HG03432 (cell line): ENCODE measurements around the gene QRSL1.
"Not testable (repeated sequence)": the region's sequence is repeated elsewhere in the genome, so short reads cannot be mapped to it uniquely, and the experiment has no call there.

ENCODE experiments used
- ATAC-seq: cut with Tn5 transposase; IDR thresholded peaks from one replicate; pipeline ENCODE4 v1.9.1; 2021; ENCODE audit warnings: mild to moderate bottlenecking, moderate library complexity; ENCODE audit not compliant: unreplicated experiment

Gene QRSL1

GRCh38 chr6:106620931-106621672 lies 8.3 kb upstream of the QRSL1 start:
- ATAC-seq = no peak

GRCh38 chr6:106622412-106622811 lies 7.0 kb upstream of the QRSL1 start:
- no peak for ATAC-seq

GRCh38 chr6:106623039-106623438 lies 6.3 kb upstream of the QRSL1 start:
- ATAC-seq = no peak

GRCh38 chr6:106626485-106626884 lies 2.9 kb upstream of the QRSL1 start:
- ATAC-seq = peak; percentile 28

GRCh38 chr6:106627760-106628159 lies 1.6 kb upstream of the QRSL1 start:
- not testable (repeated sequence) for ATAC-seq

GRCh38 chr6:106628658-106629102 lies 698 bp upstream of the QRSL1 start:
- ATAC-seq = peak; percentile 6

GRCh38 chr6:106629859-106630163 lies 433 bp downstream of the QRSL1 start:
- ATAC-seq = no peak

- ATAC-seq = no peak
Observed at GRCh38 chr6:106630366-106630765, 988 bp downstream of the QRSL1 start.

GRCh38 chr6:106631346-106631745 lies 2.0 kb downstream of the QRSL1 start:
- no peak for ATAC-seq

GRCh38 chr6:106634565-106634964 lies 5.2 kb downstream of the QRSL1 start:
- no peak for ATAC-seq

- peak; percentile 30 for ATAC-seq
Observed at GRCh38 chr6:106637051-106637716, 7.8 kb downstream of the QRSL1 start.

GRCh38 chr6:106637717-106638341 lies 8.5 kb downstream of the QRSL1 start:
- peak; percentile 79 for ATAC-seq

- no peak for ATAC-seq
Observed at GRCh38 chr6:106639812-106640211, 10.4 kb downstream of the QRSL1 start.

- no peak for ATAC-seq
Observed at GRCh38 chr6:106642476-106642875, 13.1 kb downstream of the QRSL1 start.

- ATAC-seq = no peak
Observed at GRCh38 chr6:106643061-106643460, 13.7 kb downstream of the QRSL1 start.

- peak; percentile 86 for ATAC-seq
Observed at GRCh38 chr6:106648651-106649308, 19.4 kb downstream of the QRSL1 start.

GRCh38 chr6:106658469-106658868 lies 29.1 kb downstream of the QRSL1 start:
- no peak for ATAC-seq

- no peak for ATAC-seq
Observed at GRCh38 chr6:106659859-106660258, 30.5 kb downstream of the QRSL1 start.

GRCh38 chr6:106662458-106662857 lies 33.1 kb downstream of the QRSL1 start:
- ATAC-seq = no peak

GRCh38 chr6:106666282-106667021 lies 37.1 kb downstream of the QRSL1 start:
- ATAC-seq = peak; percentile 99

- ATAC-seq = no peak
Observed at GRCh38 chr6:106667022-106667402, 37.6 kb downstream of the QRSL1 start.
